Fibroblast of skin of right quadriceps (primary cell): Measurements from ENCODE around the gene TMEM106C.
"Not testable (repeated sequence)": the region's sequence is repeated elsewhere in the genome, so short reads cannot be mapped to it uniquely, and the experiment has no call there.

Source experiments
- DNase-seq: peaks from one replicate; pipeline ENCODE4 v3.0.0-alpha.2; 2013

The TMEM106C gene

DNA sequence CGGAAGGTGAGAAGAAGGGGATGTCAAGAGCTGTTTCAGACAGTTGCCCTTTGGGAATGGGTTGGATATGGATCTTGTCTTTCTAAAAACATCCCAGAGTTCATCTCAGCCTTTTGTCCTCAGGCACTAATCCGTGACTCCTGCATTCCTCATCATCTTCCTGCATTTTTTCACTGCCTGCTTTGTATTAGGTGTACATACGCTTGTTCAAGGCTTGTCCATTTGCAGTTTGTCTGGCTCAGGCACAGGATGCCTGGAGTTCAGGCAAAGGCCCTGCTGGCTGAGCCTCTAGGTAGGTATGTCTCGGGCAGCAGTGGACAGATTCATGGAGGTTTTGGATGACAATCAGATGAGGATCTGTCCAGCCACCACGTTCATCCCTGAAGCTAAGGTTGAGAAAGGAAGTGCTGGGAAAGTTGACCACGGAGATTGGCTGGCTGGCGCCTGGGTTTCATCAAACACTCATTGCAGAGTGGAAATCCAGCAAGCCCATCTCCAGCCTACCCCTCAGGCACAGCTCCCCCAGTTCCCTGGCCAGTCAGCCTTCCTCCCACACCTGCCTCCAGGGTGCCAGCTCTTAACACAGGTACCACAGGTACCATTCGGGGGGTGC is 12.4 kb upstream of the TMEM106C start:
- no peak for DNase-seq

DNA sequence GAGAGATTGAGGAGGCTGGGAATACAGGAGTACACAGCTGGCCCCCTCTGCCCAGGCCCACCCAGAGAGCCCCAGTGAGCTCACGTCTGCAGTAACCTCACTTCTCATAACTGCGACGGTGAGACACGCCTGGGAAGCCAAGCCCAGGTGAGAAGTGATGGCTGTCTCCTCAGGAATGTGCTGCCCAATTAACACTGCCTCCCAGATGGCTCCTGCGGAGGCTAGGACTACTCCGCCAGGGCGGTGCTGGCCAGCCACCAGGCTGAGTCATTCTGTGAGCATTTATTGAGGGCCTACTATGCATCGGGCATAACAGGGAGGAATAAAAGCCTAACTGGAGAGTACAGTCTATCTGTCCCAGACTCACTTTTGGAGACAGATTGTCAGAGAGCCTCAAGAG is 9.3 kb upstream of the TMEM106C start:
- no peak for DNase-seq

DNA sequence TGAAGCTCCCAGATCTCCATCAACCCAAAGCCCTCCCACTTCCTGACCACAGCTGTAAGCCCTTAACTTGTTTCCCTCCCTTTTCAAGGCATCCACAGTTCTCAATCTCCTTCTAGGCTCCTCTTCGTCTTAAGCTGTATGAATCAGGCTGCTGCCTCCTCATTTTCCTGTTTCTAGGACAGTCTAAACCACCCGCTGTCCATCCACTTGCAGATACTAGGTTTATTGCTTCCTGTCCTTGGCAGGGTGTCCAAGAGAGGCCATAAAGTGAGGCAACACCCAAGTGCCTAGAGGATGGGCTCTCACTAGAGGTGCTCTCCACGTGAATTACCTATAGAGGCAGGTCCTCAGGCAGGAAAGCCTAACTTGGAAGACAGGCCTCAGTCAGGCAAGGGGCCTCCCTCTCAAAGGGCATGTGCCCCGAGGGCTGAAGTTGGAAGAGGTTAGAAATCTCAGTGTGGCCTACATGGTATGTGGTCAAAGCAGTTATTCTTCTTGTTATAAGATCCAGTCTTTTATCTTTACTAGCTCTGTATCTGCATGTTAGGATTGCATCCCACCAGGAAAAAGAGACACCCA is 8.8 kb upstream of the TMEM106C start:
- no peak for DNase-seq

DNA sequence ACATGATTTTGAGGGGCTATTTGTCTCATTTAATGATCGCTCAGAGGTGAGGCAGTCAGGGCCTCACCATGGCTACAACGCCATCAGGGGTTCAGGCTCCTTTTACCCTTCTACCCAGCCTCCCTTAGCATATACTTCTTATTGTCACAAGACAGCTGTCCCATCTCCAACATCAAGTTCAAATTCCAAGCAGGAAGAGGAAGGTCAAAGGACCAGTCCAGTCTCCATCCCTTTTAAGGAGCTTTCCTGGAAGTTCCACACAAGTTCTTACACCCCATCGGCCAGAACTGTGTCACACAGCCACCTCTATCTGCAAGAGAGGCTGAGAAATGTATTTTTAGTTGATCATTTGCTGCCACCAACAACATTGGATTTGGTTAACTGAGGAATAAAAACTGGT is 8.3 kb upstream of the TMEM106C start:
- DNase-seq: no peak

- not testable (repeated sequence) for DNase-seq
Measured at GRCh38 chr12:47957671-47958070, 5.7 kb upstream of the TMEM106C start.

DNA sequence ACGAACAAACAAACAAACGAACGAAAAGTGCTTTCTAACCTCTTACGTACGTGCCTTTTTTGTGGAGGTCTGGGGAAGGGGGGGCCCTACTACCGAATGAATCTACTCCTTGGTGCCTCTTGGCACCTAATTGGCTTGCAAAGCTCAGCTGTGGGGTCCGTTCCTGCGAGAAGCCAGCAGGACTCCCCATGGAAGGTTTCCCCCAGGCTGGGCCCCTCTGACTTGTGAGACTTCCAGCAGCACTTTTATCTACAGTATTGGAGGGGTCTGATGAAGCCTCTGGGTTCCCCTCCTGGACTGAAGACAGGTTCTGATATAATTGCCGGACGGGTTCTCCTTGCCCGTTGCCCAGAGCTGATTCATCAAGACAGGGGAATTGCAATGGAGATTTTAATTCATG is 1.2 kb upstream of the TMEM106C start:
- DNase-seq: no peak

DNA sequence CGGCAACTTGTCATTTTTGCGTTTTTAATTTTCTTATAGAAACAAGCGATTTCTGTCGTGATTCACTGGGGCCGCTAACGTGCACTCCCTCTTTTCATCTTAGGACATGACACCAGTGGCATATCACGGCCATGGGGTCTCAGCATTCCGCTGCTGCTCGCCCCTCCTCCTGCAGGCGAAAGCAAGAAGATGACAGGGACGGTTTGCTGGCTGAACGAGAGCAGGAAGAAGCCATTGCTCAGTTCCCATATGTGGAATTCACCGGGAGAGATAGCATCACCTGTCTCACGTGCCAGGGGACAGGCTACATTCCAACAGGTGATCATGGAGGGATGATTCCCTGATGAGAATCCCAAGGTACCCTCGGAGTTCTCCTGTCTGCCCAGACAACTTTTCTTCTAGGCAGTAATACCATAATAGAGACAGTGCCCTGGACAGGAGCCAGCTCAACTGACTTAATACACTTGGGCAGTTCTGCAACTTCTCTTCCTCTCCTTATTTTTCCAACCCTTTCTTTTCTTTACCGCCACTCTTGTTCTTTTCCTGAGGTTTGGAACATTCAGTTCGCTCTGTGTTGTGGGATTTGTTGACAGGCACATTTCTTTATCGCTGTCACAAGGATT is 821 bp downstream of the TMEM106C start:
- no peak for DNase-seq

GRCh38 chr12:47965581-47965980 is 2.2 kb downstream of the TMEM106C start:
- no peak for DNase-seq

GRCh38 chr12:47967461-47968321 is 4.3 kb downstream of the TMEM106C start:
- peak; percentile 70 for DNase-seq

GRCh38 chr12:47969845-47970244 is 6.4 kb downstream of the TMEM106C start:
- no peak for DNase-seq

GRCh38 chr12:47970843-47971242 is 7.4 kb downstream of the TMEM106C start:
- DNase-seq: no peak

GRCh38 chr12:47972895-47973294 is 9.5 kb downstream of the TMEM106C start:
- no peak for DNase-seq

DNA sequence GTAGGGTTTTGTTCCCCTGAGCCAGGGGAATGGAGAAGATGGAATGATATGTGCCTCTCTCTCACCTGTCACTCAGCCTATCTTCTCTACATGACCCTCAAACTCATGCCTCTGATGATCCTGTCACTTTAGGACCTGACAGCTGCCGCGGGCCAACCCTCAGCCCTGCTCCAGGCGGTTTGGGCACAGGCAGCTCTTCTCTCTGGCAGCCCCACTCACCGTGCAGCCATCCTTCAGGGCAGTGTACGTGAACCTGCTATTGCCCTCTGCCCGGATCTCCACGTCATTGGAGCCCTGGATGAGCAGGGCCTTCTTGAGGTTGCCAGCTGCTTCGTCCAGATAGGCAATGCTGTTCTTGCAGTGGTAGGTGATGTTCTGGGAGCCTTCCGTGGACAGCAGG is 10.5 kb downstream of the TMEM106C start:
- no peak for DNase-seq

DNA sequence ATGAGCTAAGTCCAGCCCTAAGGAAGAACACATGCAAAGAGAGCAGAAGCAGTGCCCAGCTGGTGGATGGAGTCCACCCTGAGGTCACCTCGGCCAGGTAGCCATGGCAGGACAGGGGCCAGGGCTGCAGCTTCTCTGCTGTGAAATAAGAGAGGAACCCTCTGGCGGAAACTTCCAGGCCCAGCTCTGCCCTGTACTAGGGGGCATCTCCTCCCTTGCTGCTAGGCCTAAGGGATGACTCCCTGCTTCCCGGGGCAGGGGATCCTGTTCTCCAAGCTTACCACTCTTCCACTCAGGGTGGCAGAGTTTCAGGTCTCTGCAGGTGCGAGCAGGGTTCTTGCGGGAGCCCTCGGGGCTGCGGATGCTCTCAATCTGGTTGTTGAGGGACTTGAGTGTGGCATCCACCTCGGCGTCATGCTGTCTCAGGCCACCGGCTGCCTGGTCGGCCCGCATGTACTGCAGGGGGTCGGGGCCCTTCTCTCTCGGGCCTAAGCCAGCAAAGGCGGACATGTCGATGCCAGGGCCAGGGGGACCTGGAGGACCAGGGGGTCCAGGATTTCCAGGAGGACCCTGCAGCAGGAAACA is 11.7 kb downstream of the TMEM106C start:
- no peak for DNase-seq

GRCh38 chr12:47975816-47976215 is 12.4 kb downstream of the TMEM106C start:
- no peak for DNase-seq

DNA sequence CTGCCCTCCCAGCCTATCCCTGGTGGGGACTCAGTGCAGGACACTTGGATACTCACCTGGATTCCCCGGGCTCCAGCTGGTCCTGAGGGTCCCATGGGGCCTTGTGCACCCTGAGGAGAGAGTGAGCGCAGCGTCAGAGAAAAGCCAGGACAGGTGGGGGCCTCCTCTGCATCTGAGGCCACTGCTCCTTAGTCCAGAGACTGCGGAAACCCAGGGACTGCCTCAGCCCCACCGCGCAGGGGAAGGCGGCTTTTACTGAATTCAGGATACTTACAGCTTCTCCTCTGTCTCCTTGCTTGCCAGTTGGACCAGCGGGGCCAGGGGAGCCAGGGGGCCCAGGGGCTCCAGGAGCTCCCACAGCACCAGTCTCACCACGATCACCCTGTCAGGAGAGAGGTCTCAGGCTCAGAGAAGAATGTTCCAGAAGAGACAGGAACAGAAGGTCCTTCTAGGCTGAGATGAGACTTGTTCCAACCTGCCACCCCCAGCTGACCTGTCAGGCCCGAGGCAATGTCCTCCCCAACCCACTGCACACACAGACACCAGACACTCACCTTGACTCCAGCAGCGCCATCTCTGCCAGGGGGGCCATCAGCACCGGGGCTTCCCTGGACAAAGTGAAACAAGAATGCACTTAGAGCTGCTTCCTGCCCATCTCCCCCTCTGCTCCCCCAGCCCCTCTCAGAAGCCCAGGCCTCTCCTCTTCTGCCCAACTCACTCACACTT is 13.8 kb downstream of the TMEM106C start:
- no peak for DNase-seq

GRCh38 chr12:47977772-47978597 is 14.6 kb downstream of the TMEM106C start:
- no peak for DNase-seq

DNA sequence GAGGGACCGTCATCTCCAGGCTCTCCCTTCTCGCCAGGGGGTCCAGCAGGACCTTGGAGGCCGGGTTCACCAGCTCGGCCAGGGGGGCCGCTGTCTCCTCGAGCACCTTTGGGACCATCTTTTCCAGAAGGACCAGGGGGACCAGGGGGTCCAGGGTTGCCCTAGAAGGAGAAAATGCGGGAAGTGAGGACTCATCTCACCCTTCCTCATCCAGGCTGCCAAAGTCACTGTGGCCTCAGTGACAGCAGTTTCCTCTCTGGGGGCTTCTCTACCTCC is 15.1 kb downstream of the TMEM106C start:
- DNase-seq: no peak

DNA sequence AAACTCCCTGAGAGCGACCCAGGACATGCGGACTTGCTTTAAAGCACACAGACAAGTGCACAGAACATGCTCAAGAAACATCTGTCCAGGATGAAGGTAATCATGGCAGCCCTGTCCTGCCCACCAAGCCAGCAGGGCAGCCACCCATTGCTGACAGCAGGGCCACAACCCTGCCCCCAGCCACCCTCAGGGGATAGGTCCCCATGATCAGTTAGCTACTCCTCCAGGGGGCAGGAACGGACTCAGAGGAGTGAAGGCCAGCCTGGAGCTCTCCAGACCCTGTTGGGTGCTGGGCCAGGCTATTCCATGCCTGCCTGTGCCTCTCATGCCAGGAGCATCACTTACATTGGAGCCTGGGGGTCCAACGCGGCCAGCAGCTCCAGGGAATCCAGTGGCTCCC is 15.8 kb downstream of the TMEM106C start:
- DNase-seq: no peak

- DNase-seq: no peak
Measured at GRCh38 chr12:47979686-47980085, 16.3 kb downstream of the TMEM106C start.

DNA sequence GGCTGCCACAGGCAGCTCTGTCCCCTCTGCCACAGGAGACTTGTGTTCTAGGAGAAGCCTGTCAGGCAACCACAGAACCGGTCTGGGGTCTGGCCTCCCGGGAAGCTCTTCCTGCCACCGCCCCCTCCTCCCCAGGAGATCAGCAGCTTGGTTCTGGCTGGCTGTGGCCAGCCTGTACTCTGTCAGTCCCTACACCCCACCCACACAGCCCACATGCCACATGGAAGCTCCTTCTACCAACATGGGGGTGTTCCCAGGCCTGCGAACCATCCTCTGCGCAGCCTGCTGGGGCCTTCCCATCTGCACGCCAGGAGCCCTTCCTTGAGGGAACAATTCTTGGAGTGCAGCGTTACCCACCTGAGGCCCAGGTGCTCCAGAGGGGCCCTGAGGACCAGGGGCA is 16.8 kb downstream of the TMEM106C start:
- no peak for DNase-seq
